ENCODE results near the gene TENM4.

Gene TENM4

DNA sequence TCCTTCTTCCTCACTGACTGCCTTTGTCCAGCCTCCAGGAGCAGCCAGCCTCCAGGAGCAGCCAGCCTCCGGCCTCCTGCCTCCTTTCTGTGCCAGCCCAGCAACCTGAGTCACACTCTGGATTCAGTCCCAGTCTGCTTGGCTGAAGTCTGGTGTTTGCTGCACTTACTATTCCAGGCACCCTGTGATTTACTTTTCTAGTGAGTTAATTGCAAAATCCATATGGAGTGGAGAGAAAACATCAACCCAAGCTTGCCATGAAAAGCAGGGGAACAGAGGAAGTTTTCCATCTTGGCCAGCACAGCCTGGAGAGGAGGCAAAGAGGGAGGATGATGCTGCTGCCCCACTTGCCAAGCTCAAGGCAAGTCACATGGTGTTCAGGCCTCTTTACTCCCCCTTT lies 400.5 kb downstream of the TENM4 start:
- H3K4me1 Mint-ChIP-seq: no peaks in the 10 kb centered on the region
- no peak overlapping the region for H3K27ac Mint-ChIP-seq
- peaks cover 5% of the 10 kb centered on the region for H3K9me3 Mint-ChIP-seq
- H3K4me3 Mint-ChIP-seq: no peak overlapping the region
- H3K27me3 Mint-ChIP-seq: peaks cover 4% of the 10 kb centered on the region
- no peaks in the 10 kb centered on the region for H3K36me3 Mint-ChIP-seq

DNA sequence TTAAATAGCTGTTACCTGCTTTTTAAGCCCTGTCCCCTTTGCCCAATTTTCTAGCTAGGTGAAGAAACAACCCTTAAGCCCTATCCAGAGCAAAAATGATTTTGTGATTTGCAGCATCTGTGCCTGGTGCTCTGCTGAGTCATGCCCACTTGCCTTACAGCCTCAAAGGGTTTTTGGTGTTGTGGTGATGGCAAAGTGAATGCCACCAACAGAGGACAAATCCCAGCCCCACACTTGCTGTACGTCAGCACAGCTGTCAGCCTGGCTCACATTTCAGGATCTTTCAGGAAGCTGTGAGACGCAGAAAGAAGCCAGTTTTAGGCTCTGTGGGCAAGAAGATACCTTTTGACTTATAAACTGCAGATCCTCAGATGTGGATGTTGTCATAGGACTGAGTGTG lies 401.7 kb downstream of the TENM4 start:
- H3K27me3 Mint-ChIP-seq: peaks cover 1% of the 10 kb centered on the region
- peaks cover 5% of the 10 kb centered on the region for H3K9me3 Mint-ChIP-seq
- no peaks in the 10 kb centered on the region for H3K4me1 Mint-ChIP-seq
- H3K36me3 Mint-ChIP-seq: no peaks in the 10 kb centered on the region
- no peak overlapping the region for H3K4me3 Mint-ChIP-seq
- H3K27ac Mint-ChIP-seq: no peak overlapping the region

DNA sequence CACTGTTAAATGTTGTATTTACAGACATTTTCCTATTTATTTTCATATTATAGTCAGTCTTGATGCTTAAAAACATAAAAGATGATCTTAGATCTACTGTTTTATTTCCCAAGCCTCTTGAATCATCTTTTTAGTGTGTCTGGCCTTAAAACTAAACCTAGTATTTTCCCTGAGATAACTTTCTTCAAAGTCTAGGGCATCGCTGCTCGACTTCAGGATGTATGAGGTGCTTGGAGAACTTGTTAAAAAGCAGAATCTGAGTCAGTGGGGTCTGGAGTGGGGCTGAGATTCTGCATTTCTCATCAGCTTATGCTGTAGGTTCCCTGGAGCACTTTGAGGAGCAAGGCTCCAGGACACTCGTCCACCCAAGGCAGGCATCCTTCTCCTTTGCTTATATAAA lies 404.9 kb downstream of the TENM4 start:
- H3K27ac Mint-ChIP-seq: no peak overlapping the region
- H3K36me3 Mint-ChIP-seq: no peaks in the 10 kb centered on the region
- no peaks in the 10 kb centered on the region for H3K9me3 Mint-ChIP-seq
- no peak overlapping the region for H3K4me3 Mint-ChIP-seq
- no peaks in the 10 kb centered on the region for H3K4me1 Mint-ChIP-seq
- H3K27me3 Mint-ChIP-seq: peaks cover 5% of the 10 kb centered on the region

GRCh38 chr11:79033833-79034232 lies 407.0 kb downstream of the TENM4 start:
- H3K36me3 Mint-ChIP-seq: no peaks in the 10 kb centered on the region
- peaks cover 8% of the 10 kb centered on the region for H3K27me3 Mint-ChIP-seq

DNA sequence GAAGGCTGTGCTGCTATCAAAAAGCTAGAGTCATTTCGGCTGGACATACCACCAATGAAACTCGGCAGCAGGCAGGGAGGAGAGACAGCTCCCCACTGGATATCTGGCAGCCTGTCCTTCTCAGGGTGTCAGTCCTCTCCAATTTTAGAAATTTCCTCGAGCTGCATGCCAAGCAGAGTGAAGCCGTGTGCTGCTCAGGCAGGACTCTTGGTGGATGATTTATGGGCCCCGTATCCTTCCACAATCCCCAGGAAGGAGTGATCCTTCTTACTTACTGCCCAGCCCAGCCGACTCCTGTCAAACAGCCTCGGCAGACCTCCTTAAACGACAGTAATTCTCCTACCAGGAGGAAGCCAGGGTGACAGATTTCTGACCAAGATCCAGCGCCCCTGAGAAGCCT lies 410.4 kb downstream of the TENM4 start:
- Mint-ChIP-seq H3K9me3 (no peaks in the 10 kb centered on the region), H3K4me1 (no peaks in the 10 kb centered on the region), H3K4me3 (no peak overlapping the region), H3K27me3 (peaks cover 11% of the 10 kb centered on the region), H3K36me3 (no peaks in the 10 kb centered on the region), H3K27ac (no peak overlapping the region)

More at GRCh38 chr11:79033833-79034232, 407.0 kb downstream of the TENM4 start:
- Mint-ChIP-seq H3K4me1 (no peaks in the 10 kb centered on the region), H3K27ac (no peak overlapping the region), H3K4me3 (no peak overlapping the region), H3K9me3 (no peaks in the 10 kb centered on the region)

- H3K4me1 Mint-ChIP-seq: no peaks in the 10 kb centered on the region
- no peaks in the 10 kb centered on the region for H3K36me3 Mint-ChIP-seq
- peaks cover 12% of the 10 kb centered on the region for H3K27me3 Mint-ChIP-seq
- no peak overlapping the region for H3K4me3 Mint-ChIP-seq
- H3K27ac Mint-ChIP-seq: no peak overlapping the region
- no peaks in the 10 kb centered on the region for H3K9me3 Mint-ChIP-seq
Measured at GRCh38 chr11:79028225-79028624, 412.6 kb downstream of the TENM4 start.

DNA sequence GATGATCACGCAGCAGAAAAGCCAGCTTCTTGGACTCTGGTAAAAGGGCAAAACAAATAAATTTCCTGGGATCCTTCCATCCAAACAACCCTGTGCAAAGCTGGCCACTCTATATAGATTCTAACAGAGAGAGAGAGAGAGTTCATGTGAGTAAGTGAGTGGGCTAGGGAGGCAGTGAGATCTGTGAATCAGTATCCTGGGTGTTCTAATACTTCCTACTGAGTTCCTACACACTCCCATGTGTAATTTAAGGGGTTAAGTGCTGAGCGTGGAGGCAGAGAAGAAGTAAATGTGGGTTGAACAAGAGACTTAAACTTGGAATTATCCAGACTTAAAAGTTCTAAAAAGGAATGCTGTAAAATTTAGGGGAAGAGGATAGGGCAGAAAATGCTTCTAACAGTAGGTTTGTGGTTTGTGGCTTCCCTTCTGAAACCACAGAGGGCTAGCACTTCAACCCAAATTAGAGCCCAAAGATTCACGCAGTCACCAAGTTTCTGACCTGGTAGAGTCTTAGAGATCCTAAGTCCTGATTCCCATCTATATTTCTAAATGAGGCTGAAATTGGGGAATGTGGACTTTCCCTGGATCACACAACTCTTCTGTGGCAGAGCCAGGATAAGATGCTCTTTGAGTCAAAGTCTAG lies 413.9 kb downstream of the TENM4 start:
- H3K27me3 Mint-ChIP-seq: peaks cover 18% of the 10 kb centered on the region
- H3K27ac Mint-ChIP-seq: no peak overlapping the region
- no peaks in the 10 kb centered on the region for H3K36me3 Mint-ChIP-seq

GRCh38 chr11:79025622-79026021 lies 415.2 kb downstream of the TENM4 start:
- H3K4me1 Mint-ChIP-seq: no peaks in the 10 kb centered on the region
- peaks cover 16% of the 10 kb centered on the region for H3K27me3 Mint-ChIP-seq

More for the DNA sequence above, 413.9 kb downstream of the TENM4 start:
- Mint-ChIP-seq H3K4me3 (no peak overlapping the region), H3K4me1 (no peaks in the 10 kb centered on the region), H3K9me3 (no peaks in the 10 kb centered on the region)

DNA sequence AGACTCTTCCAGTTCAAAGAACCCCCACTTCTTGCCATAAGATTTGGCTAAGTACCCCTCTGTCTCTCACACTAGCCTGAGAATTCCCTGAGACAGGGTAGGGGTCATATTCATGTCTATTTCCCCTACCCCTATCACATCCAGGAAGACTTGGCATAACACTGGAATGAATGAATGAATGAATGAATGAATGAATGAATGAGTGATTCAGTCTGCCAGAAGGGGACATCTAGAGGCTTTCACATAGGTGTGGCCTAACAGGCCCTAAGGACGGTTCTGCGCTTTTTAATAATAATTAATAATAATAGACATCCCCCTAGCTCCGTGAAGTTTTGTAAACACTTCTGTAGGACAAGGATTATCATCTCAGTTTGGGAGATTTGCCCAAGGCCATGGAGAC lies 415.7 kb downstream of the TENM4 start:
- Mint-ChIP-seq H3K4me1 (no peaks in the 10 kb centered on the region), H3K9me3 (no peaks in the 10 kb centered on the region), H3K36me3 (no peaks in the 10 kb centered on the region), H3K27ac (no peak overlapping the region), H3K27me3 (peaks cover 16% of the 10 kb centered on the region), H3K4me3 (no peak overlapping the region)

More at GRCh38 chr11:79025622-79026021, 415.2 kb downstream of the TENM4 start:
- H3K9me3 Mint-ChIP-seq: no peaks in the 10 kb centered on the region
- H3K27ac Mint-ChIP-seq: no peak overlapping the region
- H3K4me3 Mint-ChIP-seq: no peak overlapping the region
- no peaks in the 10 kb centered on the region for H3K36me3 Mint-ChIP-seq

DNA sequence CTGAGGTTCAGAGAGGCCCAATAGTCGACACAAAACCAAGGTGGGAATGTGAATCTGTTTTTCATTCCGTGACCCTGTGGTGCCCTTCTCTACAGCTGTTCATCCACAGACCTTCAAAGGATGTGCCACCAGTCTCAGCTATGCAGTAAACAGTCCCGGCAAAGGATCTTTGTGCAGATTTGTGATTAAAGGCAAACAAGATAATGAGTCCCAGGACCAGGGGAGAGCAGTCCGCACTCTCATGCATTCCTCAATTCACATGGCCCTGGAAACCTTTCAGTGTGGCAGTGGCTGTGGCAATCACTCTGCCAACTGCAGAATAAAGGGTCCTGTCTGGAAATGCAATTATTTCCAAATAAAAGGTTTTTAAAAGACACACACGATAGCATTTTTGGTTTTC lies 418.6 kb downstream of the TENM4 start:
- Mint-ChIP-seq H3K27me3 (peaks cover 14% of the 10 kb centered on the region), H3K9me3 (no peaks in the 10 kb centered on the region), H3K4me3 (no peak overlapping the region), H3K36me3 (no peaks in the 10 kb centered on the region), H3K27ac (no peak overlapping the region), H3K4me1 (no peaks in the 10 kb centered on the region)

DNA sequence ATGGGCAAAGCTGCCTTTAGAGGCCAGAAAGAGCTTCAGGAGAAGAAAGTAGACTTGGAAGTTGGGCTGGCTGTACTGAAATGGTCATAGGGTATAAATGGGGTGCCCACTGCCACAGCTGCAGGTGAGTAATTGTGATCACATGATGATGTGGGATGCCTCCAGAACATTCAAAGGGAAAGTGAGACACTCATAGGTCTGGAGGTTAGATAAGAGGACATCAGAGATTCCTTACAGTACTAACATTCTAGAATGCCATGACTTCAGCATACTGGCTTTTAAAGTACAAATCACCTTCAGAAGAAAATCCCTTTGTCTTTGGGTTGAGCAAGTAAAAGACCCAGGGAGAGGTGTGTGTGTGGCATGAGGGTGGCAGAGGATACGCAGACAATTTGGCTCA lies 419.2 kb downstream of the TENM4 start:
- H3K9me3 Mint-ChIP-seq: no peaks in the 10 kb centered on the region
- H3K4me1 Mint-ChIP-seq: no peaks in the 10 kb centered on the region
- H3K27me3 Mint-ChIP-seq: peaks cover 14% of the 10 kb centered on the region

GRCh38 chr11:79019975-79020374 lies 420.9 kb downstream of the TENM4 start:
- no peaks in the 10 kb centered on the region for H3K36me3 Mint-ChIP-seq
- H3K27ac Mint-ChIP-seq: no peak overlapping the region
- H3K4me3 Mint-ChIP-seq: no peak overlapping the region
- no peaks in the 10 kb centered on the region for H3K9me3 Mint-ChIP-seq
- H3K4me1 Mint-ChIP-seq: no peaks in the 10 kb centered on the region
- H3K27me3 Mint-ChIP-seq: peaks cover 14% of the 10 kb centered on the region

More for the DNA sequence above, 419.2 kb downstream of the TENM4 start:
- Mint-ChIP-seq H3K36me3 (no peaks in the 10 kb centered on the region), H3K27ac (no peak overlapping the region), H3K4me3 (no peak overlapping the region)

- H3K9me3 Mint-ChIP-seq: no peaks in the 10 kb centered on the region
- H3K27ac Mint-ChIP-seq: no peak overlapping the region
- no peaks in the 10 kb centered on the region for H3K4me1 Mint-ChIP-seq
- peaks cover 14% of the 10 kb centered on the region for H3K27me3 Mint-ChIP-seq
- H3K4me3 Mint-ChIP-seq: no peak overlapping the region
- no peaks in the 10 kb centered on the region for H3K36me3 Mint-ChIP-seq
Measured at GRCh38 chr11:79019277-79019676, 421.6 kb downstream of the TENM4 start.

DNA sequence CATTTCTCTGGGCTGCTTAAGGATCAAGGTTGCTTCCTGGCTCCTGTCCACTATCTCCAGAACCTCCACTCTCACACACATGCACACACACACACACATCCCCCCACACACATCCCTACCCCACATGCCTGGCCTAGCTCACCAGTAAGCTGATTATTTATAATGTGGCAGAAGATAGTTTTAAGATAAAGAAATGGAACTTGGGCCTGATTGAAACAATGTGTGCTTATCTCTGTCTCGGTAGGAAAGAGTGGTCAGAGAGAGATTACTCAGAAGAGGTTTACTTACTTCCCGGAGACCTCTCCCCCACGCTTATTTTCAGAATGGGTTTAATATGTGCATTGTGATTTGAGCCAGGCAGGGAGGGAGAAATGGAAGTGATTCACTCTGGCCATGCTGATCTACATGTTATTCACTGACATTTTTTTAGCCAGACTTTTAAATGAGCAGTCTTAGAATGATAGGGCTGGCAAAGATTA lies 422.4 kb downstream of the TENM4 start:
- Mint-ChIP-seq H3K4me3 (no peak overlapping the region), H3K27ac (no peak overlapping the region), H3K9me3 (no peaks in the 10 kb centered on the region), H3K27me3 (peaks cover 13% of the 10 kb centered on the region), H3K4me1 (no peaks in the 10 kb centered on the region), H3K36me3 (no peaks in the 10 kb centered on the region)

DNA sequence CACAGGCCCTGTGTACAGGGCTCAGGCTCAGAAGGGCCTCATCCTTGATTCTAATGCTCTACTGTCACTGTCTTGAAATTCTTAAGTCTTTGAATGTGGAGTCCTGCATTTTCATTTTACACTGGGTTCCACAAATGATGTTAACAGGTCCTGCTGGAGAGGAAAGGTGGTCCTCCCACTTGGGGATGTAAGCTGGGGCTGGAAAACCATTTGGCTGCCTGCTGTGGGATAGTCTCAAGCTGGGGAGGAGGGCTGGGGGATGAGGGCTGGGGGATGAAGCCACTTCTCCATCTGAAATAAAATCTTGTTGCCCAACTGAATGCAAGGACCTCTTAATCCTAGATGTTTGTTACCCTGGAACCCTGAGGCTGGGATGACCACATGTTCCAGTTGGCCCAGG lies 423.0 kb downstream of the TENM4 start:
- Mint-ChIP-seq H3K27ac (no peak overlapping the region), H3K4me1 (no peaks in the 10 kb centered on the region), H3K4me3 (no peak overlapping the region), H3K27me3 (peaks cover 17% of the 10 kb centered on the region), H3K9me3 (no peaks in the 10 kb centered on the region), H3K36me3 (no peaks in the 10 kb centered on the region)

- no peaks in the 10 kb centered on the region for H3K36me3 Mint-ChIP-seq
- peaks cover 10% of the 10 kb centered on the region for H3K27me3 Mint-ChIP-seq
Measured at GRCh38 chr11:79013509-79013908, 427.3 kb downstream of the TENM4 start.

DNA sequence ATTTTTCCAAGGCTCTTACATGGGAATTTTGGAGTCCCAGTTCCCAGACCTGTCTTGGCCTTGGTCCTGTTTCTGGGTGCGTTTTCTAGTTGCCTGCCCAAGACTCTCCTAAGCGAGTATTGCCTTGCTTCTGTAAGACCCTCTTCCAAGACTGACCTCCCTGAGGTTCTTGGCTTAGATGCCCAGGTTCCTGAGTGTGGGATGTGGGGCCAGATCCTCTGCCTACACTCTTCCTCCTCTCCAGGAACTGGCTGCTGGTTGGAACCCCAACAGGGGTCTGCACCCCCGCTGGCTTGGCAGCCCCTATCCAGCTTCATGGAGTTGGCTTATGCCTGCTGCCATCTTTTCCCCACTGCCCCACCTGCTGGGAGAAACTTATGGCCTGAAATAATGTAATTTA lies 429.5 kb downstream of the TENM4 start:
- peaks cover 8% of the 10 kb centered on the region for H3K27me3 Mint-ChIP-seq
- no peak overlapping the region for H3K4me3 Mint-ChIP-seq
- H3K4me1 Mint-ChIP-seq: no peaks in the 10 kb centered on the region
- H3K36me3 Mint-ChIP-seq: no peaks in the 10 kb centered on the region
- H3K9me3 Mint-ChIP-seq: no peaks in the 10 kb centered on the region
- H3K27ac Mint-ChIP-seq: no peak overlapping the region

More at GRCh38 chr11:79013509-79013908, 427.3 kb downstream of the TENM4 start:
- H3K27ac Mint-ChIP-seq: no peak overlapping the region
- H3K4me3 Mint-ChIP-seq: no peak overlapping the region
- no peaks in the 10 kb centered on the region for H3K4me1 Mint-ChIP-seq
- no peaks in the 10 kb centered on the region for H3K9me3 Mint-ChIP-seq
